SJSA1 (cell line): ENCODE results near the gene EPHA3. TPM values are rescaled to one million over a fixed set of nuclear protein-coding genes. Genes with fewer than 3 reads are reported as not detected.

Experiments
- DNase-seq, 2 experiments: peaks; one replicate each; pipeline ENCODE4 v3.0.0-alpha.2; 2015 to 2020; ENCODE audit warnings: low spot score in 2 of 2, low read depth in 1 of 2
- H3K27ac ChIP-seq: fragments of 250-450 bp; sonication (Bioruptor Pico); 2 replicates; pipeline ENCODE4 v1.5.1; 2020; ENCODE audit warnings: mild to moderate bottlenecking, moderate library complexity
- H3K27me3 ChIP-seq: fragments of 250-450 bp; sonication (Bioruptor Pico); replicated peaks from 2 replicates; pipeline ENCODE4 v1.5.1; 2020; ENCODE audit warnings: mild to moderate bottlenecking, moderate library complexity
- H3K36me3 ChIP-seq: fragments of 250-450 bp; sonication (Bioruptor Pico); 2 replicates; pipeline ENCODE4 v1.5.1; 2020; ENCODE audit warnings: mild to moderate bottlenecking
- H3K4me1 ChIP-seq: fragments of 250-450 bp; sonication (Bioruptor Pico); replicated peaks from 2 replicates; pipeline ENCODE4 v1.6.1; 2021; ENCODE audit warnings: mild to moderate bottlenecking
- H3K4me3 ChIP-seq: fragments of 250-450 bp; sonication (Bioruptor Pico); 2 replicates; pipeline ENCODE4 v1.5.1; 2020; ENCODE audit warnings: mild to moderate bottlenecking
- H3K9me3 ChIP-seq: fragments of 250-450 bp; sonication (Bioruptor Pico); replicated peaks from 2 replicates; pipeline ENCODE4 v1.5.1; 2020; ENCODE audit warnings: mild to moderate bottlenecking
- total RNA-seq: library from RNA; depleted of rRNA; stranded (reverse); fragments of >200 nt; shearing (Covaris generic); gene quantifications from 2 replicates; pipeline ENCODE4 v1.2.3, GENCODE V29; 2014

EPHA3 gene
- total RNA-seq, 1 experiment from 2014 or later, result 0.03 TPM

- Histone ChIP-seq H3K36me3 (no peaks in the 10 kb centered on the region), H3K27ac (no peak overlapping the region), H3K4me1 (0 out of 2 replicates have a peak, but pooled peaks cover 6% of the 10 kb centered on the region), H3K4me3 (no peak overlapping the region), H3K27me3 (peaks cover 8% of the 10 kb centered on the region; the same call in 1 of the 2 replicates), H3K9me3 (no peaks in the 10 kb centered on the region)
- DNase-seq, result no peak
Measured at GRCh38 chr3:89108291-89108550, 800 bp downstream of the EPHA3 start.

DNA sequence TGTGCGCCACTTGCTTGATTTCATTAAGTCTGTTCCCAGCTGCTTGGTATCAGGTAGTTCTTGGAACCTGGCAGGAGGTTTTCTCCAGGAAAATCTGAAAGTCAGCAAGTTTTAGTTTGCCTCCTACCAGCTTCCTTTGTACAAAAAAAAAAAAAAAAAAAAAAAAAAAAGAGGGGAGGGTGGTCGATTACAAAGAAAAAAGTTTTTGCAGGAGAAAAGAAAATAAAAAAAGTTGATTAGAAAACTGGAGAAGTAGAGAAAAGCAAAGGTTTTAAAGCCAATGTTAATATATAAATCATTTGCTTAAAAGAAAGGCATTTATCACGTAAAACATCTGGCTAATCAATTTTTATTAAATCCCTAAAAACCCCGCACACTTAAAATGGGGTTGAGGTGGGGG, 5.9 kb downstream of the EPHA3 start:
- Histone ChIP-seq H3K4me3 (no peak overlapping the region), H3K9me3 (no peaks in the 10 kb centered on the region), H3K27me3 (no peaks in the 10 kb centered on the region), H3K4me1 (no peaks in the 10 kb centered on the region), H3K27ac (no peak overlapping the region), H3K36me3 (no peaks in the 10 kb centered on the region)
- no peak for DNase-seq

GRCh38 chr3:89113893-89114840, 6.7 kb downstream of the EPHA3 start:
- Histone ChIP-seq H3K27me3 (no peaks in the 10 kb centered on the region), H3K4me3 (no peak overlapping the region), H3K27ac (no peak overlapping the region), H3K36me3 (no peaks in the 10 kb centered on the region), H3K4me1 (no peaks in the 10 kb centered on the region), H3K9me3 (no peaks in the 10 kb centered on the region)
- DNase-seq, result no peak

DNA sequence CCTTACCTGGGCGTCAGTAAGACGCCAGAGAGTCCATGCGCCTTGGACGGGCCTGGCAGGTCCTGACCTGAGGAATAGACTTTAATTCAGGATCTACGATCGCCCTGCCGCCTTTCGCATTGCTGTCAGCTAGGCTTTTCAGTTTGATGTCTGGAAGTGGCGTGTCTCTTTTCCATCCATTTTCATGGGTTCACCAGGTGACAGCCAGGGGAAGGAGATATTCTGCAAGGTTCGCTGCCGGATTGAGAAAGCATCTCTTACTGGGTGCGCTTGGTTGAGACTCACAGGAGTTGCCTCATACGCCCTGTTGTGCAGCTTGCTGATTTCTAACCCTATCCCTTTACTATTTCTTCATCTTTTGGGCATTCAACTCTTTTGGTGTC, 7.4 kb downstream of the EPHA3 start:
- no peaks in the 10 kb centered on the region for H3K36me3 ChIP-seq
- H3K27me3 ChIP-seq, result no peaks in the 10 kb centered on the region
- no peaks in the 10 kb centered on the region for H3K9me3 ChIP-seq
- no peaks in the 10 kb centered on the region for H3K4me1 ChIP-seq
- no peak overlapping the region for H3K27ac ChIP-seq
- H3K4me3 ChIP-seq, result no peak overlapping the region
- no peak for DNase-seq

- no peak for DNase-seq
- Histone ChIP-seq H3K27ac (no peak overlapping the region), H3K27me3 (no peaks in the 10 kb centered on the region), H3K4me3 (no peak overlapping the region), H3K9me3 (no peaks in the 10 kb centered on the region), H3K36me3 (no peaks in the 10 kb centered on the region), H3K4me1 (no peaks in the 10 kb centered on the region)
Measured at GRCh38 chr3:89116476-89116875, 9.1 kb downstream of the EPHA3 start.

DNA sequence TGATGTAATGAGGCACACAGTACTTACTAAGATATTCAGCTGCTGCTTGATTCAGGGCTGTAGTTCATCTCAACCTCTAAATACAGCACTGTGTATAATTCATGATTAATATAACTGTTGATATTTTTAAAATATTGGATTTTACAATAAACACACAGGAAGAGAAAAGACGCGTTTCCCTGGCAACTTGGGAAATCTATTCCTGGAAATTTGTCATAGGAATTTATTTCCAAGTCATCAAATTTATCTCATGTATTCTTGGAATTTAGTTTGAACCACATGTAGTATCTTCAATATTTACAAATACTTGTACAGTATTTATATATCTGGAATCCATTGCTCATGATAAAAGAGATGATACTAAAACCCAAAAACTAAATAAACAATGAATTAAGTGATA, 30.6 kb downstream of the EPHA3 start:
- Histone ChIP-seq H3K4me1 (no peaks in the 10 kb centered on the region), H3K4me3 (no peak overlapping the region)
- no peak for DNase-seq

GRCh38 chr3:89139870-89140269, 32.4 kb downstream of the EPHA3 start:
- H3K27me3 ChIP-seq, result no peaks in the 10 kb centered on the region
- no peak overlapping the region for H3K27ac ChIP-seq
- no peaks in the 10 kb centered on the region for H3K9me3 ChIP-seq
- H3K4me3 ChIP-seq, result no peak overlapping the region
- no peaks in the 10 kb centered on the region for H3K36me3 ChIP-seq
- DNase-seq, result no peak
- no peaks in the 10 kb centered on the region for H3K4me1 ChIP-seq

More for the DNA sequence above, 30.6 kb downstream of the EPHA3 start:
- H3K27ac ChIP-seq, result no peak overlapping the region
- H3K9me3 ChIP-seq, result no peaks in the 10 kb centered on the region
- no peaks in the 10 kb centered on the region for H3K36me3 ChIP-seq
- H3K27me3 ChIP-seq, result no peaks in the 10 kb centered on the region

DNA sequence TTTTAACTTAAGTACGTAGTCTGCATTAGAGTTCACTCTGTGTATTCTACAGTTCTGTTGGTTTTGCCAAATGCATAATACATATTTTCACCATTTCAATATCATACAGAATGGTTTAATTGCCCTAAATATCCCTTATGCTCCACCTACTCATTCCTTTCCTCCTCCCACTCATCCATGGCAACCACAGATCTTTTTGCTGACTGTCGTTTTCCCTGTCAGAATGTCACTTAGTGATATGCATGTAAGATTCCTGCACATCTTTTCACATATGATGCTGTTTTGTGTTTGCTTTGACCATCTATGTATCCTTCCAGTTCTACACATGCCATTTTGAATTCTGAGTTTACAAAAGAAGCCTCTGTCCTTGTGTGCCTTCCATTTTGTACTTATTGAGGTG, 36.7 kb downstream of the EPHA3 start:
- Histone ChIP-seq H3K27me3 (no peaks in the 10 kb centered on the region), H3K4me3 (no peak overlapping the region), H3K4me1 (no peaks in the 10 kb centered on the region), H3K27ac (no peak overlapping the region), H3K9me3 (no peaks in the 10 kb centered on the region), H3K36me3 (no peaks in the 10 kb centered on the region)
- DNase-seq, result no peak

DNA sequence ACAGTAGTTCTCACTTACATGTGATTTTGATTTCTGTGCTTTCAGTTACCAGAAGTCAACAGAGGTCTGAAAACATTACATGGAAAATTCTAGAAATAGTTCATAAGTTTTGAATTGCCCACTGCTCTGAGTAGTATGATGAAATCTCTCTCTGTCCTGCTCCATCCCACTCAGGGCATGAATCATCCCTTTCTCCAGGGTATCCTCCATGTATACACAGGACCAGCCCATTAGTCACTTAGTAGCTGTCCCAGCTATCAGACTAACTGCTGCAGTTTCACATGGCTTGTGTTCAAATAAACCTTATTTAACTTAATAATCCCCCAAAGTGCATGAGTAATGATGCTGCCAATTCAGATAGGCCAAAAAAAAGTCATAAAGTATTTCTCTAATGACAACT, 38.6 kb downstream of the EPHA3 start:
- H3K27me3 ChIP-seq, result no peaks in the 10 kb centered on the region
- H3K9me3 ChIP-seq, result no peaks in the 10 kb centered on the region
- H3K4me1 ChIP-seq, result no peaks in the 10 kb centered on the region
- no peak for DNase-seq
- H3K27ac ChIP-seq, result no peak overlapping the region
- no peak overlapping the region for H3K4me3 ChIP-seq
- no peaks in the 10 kb centered on the region for H3K36me3 ChIP-seq

DNA sequence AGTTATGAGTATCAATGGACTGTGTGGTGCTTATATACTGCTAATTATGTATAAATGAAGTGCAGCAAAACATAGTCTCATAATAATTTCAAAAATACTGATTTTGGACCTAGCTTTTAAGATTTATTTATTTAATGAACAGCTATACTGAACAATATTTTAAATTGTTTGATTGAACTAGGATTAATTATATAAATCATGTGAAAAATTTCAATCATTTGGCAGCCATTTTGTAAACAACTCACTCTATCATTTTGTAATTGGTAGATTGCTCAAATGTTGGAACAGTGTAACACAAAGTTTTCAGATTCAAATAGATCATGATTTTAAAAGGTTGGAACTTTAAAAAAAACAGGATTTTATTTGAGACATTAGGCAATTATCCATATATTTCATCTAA, 47.0 kb downstream of the EPHA3 start:
- DNase-seq, result no peak
- Histone ChIP-seq H3K4me1 (no peaks in the 10 kb centered on the region), H3K9me3 (no peaks in the 10 kb centered on the region), H3K36me3 (no peaks in the 10 kb centered on the region), H3K4me3 (no peak overlapping the region), H3K27me3 (no peaks in the 10 kb centered on the region), H3K27ac (no peak overlapping the region)

DNA sequence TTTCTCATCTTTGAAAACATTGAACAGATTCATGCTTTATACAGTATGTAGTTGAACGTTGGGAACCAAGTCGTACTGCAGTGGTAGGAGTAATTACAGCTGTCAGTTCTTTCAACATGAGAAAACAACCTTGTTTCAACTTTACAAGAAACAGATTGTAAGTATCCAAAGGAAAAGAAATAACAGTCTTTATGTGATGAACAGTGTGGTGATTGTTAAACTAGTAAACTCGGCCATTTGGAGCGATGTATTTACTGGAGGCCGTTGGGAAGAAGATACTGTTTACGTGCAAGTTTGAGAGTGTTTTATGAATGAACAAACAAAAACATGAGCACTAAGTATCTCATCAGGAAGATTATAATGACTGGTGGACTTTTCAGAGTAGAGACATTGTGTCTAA, 48.4 kb downstream of the EPHA3 start:
- no peaks in the 10 kb centered on the region for H3K27me3 ChIP-seq
- H3K4me1 ChIP-seq, result no peaks in the 10 kb centered on the region
- no peak overlapping the region for H3K27ac ChIP-seq
- H3K9me3 ChIP-seq, result no peaks in the 10 kb centered on the region
- no peak for DNase-seq
- H3K4me3 ChIP-seq, result no peak overlapping the region
- H3K36me3 ChIP-seq, result no peaks in the 10 kb centered on the region

DNA sequence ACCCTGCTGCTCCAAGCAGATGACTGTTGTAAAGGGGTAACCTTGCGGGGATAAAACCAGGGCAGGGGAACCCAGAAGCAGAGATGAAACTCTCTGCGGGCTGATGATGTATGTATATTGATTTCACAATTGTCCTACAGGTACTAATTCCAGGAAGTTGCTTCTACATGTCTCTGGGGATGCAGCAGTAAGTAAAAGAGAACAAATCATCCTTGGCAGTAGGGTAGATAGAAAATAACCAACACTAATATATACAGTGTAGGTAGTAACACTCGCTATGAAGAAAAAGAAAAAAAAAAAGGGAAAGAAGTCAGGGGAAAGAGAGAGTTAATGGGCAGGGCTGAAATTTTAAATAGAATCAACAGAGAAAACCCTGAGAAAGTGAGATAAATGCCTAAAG, 50.2 kb downstream of the EPHA3 start:
- no peak overlapping the region for H3K4me3 ChIP-seq

GRCh38 chr3:89159605-89160004, 52.2 kb downstream of the EPHA3 start:
- no peaks in the 10 kb centered on the region for H3K4me1 ChIP-seq
- no peak overlapping the region for H3K27ac ChIP-seq
- no peak overlapping the region for H3K4me3 ChIP-seq
- no peaks in the 10 kb centered on the region for H3K36me3 ChIP-seq
- H3K27me3 ChIP-seq, result no peaks in the 10 kb centered on the region
- no peaks in the 10 kb centered on the region for H3K9me3 ChIP-seq
- no peak for DNase-seq

More for the DNA sequence above, 50.2 kb downstream of the EPHA3 start:
- Histone ChIP-seq H3K27ac (no peak overlapping the region), H3K9me3 (no peaks in the 10 kb centered on the region), H3K4me1 (no peaks in the 10 kb centered on the region), H3K36me3 (no peaks in the 10 kb centered on the region), H3K27me3 (no peaks in the 10 kb centered on the region)
- DNase-seq, result no peak

DNA sequence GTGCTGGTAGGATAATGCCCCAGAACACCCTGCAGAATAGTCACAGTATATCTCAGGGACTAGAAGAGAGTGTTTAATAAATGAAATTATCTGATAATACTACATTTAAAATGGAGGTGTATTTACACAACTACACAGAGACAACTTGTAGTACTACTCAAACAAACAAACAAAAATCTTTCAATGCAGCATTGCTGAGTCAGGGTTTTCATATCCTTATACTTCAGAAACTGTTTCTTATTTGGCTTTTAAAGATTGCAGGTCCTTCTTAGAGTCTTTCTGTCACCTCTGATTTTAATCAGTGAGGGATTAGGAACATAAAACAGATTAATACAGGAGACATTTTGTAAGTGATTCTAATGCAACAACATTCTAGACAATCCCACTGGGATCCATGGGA, 57.4 kb downstream of the EPHA3 start:
- Histone ChIP-seq H3K36me3 (no peaks in the 10 kb centered on the region), H3K4me1 (no peaks in the 10 kb centered on the region), H3K4me3 (no peak overlapping the region), H3K27ac (no peak overlapping the region), H3K27me3 (no peaks in the 10 kb centered on the region), H3K9me3 (no peaks in the 10 kb centered on the region)
- DNase-seq, result no peak
